GM12872 (cell line): ENCODE measurements around the gene TSHZ1.
A peak's percentile ranks its signal among the peaks of the same experiment; 100 is the strongest.

Experiments used
- CTCF ChIP-seq: IDR thresholded peaks from 3 replicates; pipeline ENCODE4 v1.5.1; 2011; ENCODE audit warnings: low read depth, mild to moderate bottlenecking, low read length, moderate library complexity; ENCODE audit not compliant: insufficient read depth

The TSHZ1 gene

GRCh38 chr18:75210274-75211001 is at the start of gene TSHZ1:
Gene TSHZ1, plus strand, starts transcription at chr18:75210797. Its CDS starts 1,080 bp downstream, at chr18:75211877.
- TF ChIP-seq CTCF, result no peak

- 0 out of 3 replicates have a peak, but pooled peaks have one; percentile 25 for TF ChIP-seq CTCF
These were observed 49.2 kb upstream of the TSHZ1 start for GRCh38 chr18:75161256-75162028.

- no peak for TF ChIP-seq CTCF
These were observed 48.1 kb upstream of the TSHZ1 start for GRCh38 chr18:75162467-75162866.

GRCh38 chr18:75162978-75163377 is 47.6 kb upstream of the TSHZ1 start:
- no peak for TF ChIP-seq CTCF

- no peak for TF ChIP-seq CTCF
These were observed 46.9 kb upstream of the TSHZ1 start for GRCh38 chr18:75163736-75164135.

GRCh38 chr18:75164479-75164878 is 46.1 kb upstream of the TSHZ1 start:
- TF ChIP-seq CTCF, result no peak

GRCh38 chr18:75165926-75166325 is 44.7 kb upstream of the TSHZ1 start:
- no peak for TF ChIP-seq CTCF
